LHCN-M2 (cell line): ENCODE measurements around the gene RGR. TPM values are rescaled to one million over a fixed set of nuclear protein-coding genes. Genes with fewer than 3 reads are reported as not detected.

ENCODE experiments used
- DNase-seq: peaks from one replicate; pipeline ENCODE4 v3.0.0-alpha.2; 2012; ENCODE audit warnings: low read depth
- total RNA-seq: library from RNA; depleted of rRNA; stranded (reverse); fragments of >200 nt; gene quantifications from 2 replicates; pipeline ENCODE4 v1.2.3, GENCODE V29; 2014

The RGR gene
- total RNA-seq, 1 experiment from 2014 or later, result not detected

DNA sequence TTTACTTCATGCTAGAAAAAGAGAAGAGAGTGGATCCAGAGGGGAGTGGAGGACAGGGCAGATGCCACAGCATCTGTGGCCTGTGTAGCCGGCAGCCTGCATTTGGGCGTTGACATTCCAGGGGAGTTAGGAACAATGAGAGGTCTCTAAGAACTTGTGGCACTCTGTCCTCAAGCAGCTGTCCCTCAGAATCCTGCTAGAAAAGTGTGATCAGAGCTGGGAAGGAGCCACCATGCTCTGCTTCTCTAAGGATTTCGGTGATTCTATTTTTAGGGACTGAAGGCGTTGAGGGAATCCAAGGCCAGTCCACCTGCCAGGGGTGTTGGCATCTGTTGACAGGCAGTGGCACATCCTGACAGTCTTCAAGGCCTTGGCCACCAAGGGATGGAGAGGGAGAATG lies 27.1 kb upstream of the RGR start:
- DNase-seq, result no peak

DNA sequence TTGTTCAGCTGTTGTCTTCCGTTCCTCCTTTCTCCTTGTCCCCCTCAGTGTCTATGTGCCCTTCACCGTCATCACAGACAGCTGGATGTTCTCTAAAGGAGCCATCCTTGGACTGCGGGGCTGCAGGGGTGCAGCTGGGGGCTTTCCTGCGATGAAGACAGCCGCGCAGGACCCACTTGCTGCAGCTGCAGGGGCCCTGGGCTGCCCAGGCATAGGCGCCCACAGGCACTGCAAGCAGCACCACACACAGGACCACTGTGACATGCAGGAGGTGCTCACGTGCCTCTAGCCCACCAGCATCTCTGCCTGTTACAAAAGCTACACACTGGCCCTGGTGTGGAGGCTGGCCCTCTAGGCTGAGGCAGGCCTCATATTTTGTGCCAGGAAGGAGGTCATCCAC lies 22.9 kb upstream of the RGR start:
- no peak for DNase-seq

DNA sequence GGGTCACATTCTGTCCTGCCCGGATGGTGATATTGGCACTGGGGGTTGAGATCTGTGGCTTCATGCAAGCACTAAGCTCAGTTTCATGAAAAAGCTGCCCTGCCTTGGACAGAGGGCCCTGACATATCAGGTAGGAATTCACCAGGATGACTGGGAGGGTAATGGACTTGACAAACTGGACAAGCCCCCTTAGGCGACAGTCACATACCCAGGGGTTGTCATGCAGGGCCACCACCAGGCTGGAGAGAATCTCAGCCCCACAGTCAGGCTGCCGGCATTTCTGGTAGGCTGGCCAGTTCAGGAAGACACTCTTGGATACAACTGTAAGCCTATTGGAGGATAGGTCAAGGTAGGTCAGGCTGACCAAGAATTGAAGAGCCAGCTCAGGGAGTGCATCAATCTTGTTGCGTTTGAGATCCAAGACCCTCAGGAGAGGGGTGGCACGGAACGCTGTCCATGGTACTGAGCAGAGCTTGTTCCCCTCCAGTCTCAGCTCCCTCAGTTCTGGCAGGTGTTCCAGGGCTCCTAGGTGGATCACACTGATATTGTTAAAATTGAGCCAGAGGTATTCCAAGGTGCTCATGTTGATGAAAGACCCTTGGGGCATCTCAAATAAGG lies 20.3 kb upstream of the RGR start:
- no peak for DNase-seq

DNA sequence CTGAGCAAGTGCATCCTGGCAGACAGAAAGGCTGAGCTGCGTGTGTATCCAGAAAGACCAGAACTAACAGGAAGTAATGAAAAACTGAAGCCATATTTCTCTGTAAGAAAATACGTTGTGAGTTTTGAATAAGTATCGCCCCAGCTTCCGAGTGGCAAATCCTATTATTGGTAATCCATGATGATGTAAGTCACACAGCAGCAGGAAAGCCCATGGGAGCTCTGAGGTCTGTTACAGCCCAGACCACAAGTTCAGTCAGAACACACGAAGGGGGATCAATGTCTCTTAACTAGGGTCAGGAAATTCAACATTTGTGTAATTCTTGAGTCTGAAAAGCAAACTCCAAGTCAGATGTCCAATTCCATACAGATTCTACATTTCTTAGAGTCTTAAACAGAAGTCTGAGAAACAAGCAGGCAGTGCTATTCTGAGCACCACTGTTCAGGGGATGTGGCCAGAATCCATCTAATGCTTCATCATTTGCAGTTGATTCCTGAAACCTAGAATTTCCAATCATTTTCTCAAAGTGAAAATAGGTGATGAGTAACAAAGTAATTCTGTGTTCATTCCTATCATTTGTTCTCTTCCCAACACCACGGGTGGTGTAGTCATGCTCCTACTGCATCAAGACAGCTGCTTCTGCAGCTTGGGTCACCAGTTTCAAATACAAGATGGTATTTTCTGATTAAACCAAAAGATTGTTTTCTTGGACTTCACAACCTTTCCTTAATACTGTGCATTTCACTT lies 19.3 kb upstream of the RGR start, which contains the start of gene LRIT2:
LRIT2 (minus strand) TSS at position 118 of the 747 bp plus-strand sequence; CDS start at position 94, 24 bp downstream.
- no peak for DNase-seq

DNA sequence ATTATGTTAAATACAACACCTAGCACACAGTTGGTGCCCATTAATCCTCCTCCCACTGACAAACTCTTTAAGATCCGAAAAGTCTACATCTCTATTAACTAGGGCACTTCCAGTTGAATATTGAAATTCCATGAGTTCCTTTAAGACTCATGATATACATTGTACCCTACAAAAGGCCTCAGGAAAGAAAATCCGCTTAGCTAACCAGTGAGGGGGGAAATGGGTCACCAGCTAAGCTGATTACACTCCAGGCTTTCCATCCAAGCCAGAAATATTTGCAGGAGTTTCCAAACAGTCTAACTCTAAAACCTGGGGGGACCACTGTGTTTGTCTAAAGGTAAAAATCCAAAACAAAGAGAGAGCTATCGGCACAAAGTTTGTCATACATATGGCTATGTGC lies 18.2 kb upstream of the RGR start:
- no peak for DNase-seq

DNA sequence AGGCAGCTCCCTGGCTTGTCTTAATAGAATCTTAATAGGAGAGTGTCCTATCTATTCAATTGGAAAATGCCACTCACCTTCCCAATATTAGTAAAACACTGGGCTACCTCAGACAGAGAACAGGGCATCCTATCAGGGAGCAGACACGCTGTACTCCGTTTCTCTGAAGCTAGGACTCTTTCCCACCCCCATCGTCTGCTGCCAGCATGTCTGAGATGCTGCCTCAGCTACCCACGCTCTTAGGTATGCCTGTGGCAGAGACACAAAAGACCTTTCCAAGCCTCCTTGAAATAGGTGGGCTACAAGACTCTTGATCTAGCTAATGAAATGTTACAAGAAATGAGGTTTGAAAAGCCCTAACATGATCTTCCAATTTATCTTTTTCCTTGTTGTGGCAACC lies 17.0 kb upstream of the RGR start:
- no peak for DNase-seq

DNA sequence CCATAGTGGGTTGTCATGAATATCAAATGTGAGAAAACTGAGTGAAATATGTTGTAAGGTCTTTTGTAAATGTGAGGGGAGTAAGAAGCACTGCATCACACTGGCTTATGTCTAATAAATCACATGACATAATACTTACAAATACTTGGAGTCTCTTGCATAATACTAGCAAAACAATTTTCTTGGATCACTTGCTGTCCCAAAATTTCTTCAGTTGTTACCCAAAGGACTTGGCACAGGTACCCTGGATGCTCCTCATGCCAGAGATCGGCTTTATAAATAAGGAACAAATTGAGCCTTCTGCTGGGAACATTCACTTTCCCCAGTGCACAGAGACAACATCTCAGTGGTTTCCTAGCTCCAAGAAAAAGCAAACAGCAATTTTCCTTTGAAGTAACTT lies 14.5 kb upstream of the RGR start:
- DNase-seq, result no peak

DNA sequence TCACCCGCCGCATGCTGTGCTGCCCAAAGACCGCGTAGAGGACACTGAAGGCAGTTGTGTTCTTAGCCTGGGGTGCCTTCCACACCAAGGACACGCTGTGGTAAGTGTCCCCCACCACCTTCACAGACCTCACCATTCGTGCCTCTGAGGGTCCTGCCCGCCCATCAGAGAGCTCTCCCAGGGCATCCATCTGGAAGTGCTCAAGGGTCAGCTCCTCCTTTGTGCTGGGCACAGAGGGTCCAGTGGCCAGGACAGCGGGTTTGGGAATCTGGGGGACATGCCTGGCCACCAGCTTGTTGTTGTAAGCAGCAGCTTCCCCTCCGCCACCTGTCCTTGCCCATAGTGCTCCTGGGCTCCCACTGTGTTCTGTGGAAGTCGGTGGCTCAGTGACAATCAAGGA lies 12.5 kb upstream of the RGR start:
- DNase-seq, result no peak

DNA sequence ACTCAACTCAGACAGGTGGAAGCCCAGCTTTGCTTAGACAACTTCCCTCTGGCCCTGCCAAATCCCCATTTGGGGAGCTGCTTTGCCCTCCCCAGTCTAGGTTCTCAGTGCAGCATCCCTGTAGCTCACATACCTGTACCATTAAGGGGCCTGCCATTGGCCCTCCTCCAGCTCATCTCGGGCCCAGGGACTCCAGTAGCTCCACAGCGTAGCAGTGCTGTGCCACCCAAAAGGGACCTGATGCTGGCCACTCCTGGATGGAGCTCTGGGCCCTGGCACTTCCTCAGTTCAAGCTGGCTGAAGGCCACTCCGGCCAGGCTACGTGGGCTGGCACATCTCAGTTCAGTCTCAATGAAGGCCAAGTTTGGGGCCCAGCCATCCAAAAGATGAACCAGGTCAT lies 10.9 kb upstream of the RGR start:
- DNase-seq, result no peak

DNA sequence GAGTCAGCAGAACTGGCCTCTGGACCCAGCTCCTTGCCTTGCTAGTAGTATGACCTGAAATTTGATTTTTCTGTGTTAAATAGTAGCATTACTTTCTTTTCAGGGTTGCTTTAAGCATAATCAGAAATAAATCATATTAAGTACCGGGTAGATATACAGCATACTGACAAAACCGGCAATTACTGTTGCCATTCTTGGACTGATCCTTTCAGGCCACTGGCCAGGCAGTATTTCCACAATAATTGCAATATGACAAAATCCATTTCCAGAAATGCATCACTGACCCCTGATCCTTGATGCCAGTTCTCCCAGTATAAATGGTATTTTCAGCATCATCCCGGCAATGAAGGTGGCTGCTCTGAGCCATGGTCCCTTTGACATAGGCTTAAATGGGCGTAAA lies 10.4 kb upstream of the RGR start:
- DNase-seq, result no peak

DNA sequence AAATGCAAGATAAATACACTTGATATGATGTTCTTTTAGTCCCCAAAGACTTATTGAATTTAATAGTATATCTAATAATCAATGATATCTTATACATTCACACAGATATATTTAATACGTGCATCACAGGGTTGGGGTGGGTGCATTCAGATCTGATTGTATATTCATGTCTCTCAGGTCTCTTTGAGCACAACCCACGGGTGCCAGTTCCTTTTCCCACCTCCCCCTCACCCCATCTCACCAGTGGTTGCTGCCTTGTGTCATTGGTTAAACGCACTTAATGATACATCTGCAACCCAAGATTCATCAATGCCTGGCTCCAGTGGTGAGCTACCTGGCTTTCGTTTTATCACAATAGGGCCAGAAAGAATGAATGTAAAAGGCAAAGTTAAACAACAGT lies 9.8 kb upstream of the RGR start:
- DNase-seq, result no peak

DNA sequence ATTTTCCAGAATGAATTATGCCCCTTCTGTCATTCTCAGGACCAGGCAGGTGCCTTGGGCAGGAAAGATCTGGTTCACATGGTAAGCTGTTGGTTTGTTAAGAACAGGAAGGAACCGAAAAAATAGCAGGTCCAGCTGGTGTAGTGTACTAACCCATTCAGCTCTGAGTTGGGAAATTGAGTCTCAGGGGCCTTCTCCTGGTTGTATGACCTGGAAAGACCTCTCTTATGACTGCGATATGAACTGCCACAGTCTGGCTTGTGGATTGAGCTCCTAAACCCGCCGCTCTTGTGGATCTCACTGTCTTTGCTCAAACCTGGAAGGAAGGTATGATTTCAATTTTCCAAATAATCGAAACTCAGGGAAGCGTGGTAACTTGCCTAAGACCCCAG lies 8.1 kb upstream of the RGR start:
- DNase-seq, result no peak

DNA sequence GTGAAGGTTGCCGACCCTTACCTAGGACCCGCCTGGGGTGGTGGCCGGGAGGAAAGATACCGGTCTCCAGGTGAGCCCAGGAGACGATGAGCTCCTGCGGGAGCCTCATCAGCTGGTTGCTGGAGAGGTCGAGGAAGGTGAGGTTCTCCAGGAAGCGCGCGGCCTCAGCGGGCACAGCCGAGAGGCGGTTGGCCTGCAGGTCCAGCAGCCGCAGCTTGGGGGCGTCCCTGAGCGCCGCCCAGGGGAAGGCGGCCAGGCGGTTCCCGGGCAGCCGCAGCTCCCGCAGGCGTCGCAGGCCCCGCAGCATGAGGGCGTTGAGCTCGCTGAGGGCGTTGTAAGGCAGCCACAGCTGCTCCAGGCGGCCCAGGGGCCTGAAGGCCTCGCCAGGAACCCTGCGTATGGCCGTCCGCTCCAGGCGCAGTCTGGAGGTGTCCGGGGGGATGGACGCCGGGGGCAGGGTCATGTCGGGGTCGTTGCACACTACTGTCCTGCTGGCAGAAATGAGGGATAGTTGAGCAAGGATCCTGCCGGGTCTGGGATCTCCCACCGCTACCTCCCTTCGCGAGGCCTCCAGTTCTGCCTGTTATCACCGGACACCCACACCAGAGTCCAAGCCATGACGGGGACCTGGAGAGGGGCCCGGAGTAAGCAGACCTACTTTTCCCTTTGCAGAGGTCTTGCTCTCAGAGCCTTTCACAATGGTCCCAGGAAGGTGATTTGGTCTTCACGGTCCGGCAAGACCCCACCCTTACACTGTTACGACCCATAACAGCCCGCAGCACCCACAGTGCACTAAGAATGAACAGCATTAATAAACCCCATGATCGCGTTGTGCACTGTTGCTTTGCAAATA lies 7.4 kb upstream of the RGR start:
- no peak for DNase-seq

DNA sequence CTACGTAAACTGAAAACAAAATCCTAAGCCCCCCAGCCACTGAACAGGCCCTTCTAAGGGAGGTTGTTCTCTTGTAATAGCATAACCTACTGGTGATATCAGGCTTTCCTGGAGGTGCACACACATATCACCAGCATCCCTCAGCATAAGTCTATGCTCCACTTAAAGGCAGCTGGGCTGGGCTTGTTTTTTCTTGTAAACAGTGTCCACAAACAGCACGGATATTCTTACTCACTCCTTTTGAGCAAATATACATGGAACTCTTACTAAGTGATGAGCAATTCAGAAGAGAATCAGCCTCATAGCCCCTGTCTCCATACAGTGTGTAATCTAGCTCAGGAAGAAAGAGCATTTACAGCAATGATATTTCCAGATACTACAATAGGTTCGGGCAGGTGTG lies 5.9 kb upstream of the RGR start:
- no peak for DNase-seq

DNA sequence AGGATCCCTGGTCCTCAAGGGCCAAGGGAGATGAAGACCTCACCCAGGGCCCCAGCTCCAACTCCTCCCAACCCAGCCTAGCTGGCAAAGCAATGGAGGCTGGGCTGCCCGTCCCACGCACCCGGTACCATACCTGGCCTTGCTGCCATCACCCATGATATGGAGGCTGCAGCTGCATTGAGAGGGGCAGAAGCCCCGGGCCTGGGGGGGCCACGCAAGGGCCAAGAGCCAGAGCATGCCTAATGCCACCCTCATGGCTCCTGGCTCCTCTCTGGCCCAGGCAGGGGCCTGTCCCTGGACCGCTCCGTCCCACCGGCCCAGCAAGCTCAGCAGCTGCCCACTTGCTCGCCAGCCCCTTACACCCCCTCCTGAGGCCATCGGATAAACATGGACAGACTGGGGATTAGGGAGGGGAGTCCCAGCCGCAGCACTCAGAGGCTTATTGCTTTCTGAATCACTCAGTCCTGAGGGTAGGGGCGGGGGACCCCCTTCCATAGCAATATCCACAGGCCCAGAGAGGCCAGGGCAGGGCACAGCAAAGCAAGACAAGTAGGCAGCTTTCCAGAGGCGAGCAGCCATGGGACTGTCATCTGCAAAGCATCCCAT lies 3.6 kb upstream of the RGR start, which contains the start of gene LRIT1:
LRIT1 (minus strand) TSS at position 362 of the 606 bp plus-strand sequence; CDS start at position 255, 107 bp downstream.
- no peak for DNase-seq

DNA sequence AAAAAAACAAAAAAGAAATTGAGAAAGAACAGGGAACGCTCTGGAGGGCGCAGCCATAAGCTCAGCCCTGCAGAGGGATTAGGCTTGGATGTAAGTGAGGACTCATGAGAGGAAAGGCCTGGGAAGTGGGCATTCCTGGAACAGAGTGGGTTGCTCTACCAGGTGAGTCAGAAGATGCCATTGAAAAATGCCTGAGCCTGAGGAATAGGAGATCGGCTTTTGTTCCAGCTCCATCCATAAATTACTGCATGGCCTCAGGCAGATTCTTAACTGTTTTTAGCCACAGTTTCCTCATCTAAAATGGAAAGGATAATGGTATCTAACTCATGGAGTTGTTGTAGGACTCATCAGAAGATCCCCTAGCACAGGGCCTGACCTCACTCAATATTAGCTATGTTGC lies 1.1 kb upstream of the RGR start:
- no peak for DNase-seq

DNA sequence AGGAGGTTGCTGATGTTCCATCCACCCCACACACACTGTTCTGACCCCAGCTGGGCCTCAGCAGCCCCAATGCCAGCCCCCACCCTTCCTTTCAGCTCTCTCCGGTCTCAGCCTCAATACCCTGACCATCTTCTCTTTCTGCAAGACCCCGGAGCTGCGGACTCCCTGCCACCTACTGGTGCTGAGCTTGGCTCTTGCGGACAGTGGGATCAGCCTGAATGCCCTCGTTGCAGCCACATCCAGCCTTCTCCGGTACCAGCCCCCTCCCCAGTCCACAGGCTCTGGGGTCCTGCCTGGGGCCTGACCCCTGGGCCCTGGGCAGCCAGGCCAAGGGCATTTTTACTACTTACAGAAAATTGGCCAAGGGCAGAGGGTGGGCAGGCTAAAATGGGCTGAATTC lies 2.6 kb downstream of the RGR start:
- DNase-seq, result no peak

DNA sequence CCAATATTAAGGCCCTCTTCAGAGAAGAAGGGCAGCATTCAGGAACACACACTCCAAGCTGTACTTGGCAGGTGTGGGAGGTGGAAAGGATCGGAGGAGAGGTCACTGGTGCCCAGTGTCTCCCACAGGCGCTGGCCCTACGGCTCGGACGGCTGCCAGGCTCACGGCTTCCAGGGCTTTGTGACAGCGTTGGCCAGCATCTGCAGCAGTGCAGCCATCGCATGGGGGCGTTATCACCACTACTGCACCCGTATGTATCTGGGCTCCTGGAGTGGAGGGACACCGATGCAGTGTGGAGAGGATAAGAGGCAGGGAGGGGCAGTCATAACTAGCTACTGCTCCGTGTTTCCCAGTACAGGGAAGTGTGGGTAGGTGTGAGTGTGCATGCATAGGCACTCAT lies 3.9 kb downstream of the RGR start:
- DNase-seq, result no peak

DNA sequence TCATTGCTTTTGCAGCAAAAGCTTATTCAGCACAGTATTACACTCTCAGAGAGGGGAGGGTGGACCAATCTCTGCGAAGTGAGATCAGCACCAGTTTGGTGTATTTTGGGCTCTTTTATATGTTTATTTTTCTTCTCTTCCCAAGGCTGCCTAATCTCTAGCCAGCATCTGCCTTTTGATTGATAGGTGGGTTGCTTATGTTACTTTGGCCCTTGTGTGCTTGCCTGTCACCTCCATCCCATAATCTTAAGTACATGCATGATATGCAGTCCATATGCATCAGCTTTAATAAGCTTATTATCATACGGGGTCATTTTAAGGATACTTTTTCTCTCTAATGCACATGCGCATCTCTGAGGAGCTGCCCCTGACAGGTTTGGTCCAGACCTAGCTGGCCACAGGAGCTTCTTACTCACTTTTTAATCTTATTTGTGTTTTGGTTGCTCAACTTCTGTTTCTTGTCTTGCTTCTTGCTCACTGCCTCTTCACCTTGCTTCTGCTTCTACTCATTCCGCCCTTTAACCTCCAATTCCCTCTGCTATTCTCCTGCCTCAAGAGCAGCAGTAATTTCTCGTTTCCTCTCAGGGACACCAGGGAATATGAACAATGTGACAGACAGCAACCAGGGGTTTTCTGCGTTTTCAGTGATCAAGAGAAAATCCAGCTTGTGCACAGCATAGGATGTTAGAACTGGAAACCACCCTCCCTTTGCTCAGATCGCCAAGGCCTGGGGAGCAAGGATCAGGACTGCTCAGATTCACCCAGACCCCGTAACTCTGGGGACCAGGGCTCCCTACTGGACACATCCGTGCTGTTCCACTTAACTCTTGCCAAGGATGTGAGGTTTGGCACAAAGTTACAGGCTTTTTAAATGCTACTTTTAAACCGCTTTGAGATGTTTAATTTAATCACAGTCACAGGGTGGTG lies 10.0 kb downstream of the RGR start:
- DNase-seq, result no peak

DNA sequence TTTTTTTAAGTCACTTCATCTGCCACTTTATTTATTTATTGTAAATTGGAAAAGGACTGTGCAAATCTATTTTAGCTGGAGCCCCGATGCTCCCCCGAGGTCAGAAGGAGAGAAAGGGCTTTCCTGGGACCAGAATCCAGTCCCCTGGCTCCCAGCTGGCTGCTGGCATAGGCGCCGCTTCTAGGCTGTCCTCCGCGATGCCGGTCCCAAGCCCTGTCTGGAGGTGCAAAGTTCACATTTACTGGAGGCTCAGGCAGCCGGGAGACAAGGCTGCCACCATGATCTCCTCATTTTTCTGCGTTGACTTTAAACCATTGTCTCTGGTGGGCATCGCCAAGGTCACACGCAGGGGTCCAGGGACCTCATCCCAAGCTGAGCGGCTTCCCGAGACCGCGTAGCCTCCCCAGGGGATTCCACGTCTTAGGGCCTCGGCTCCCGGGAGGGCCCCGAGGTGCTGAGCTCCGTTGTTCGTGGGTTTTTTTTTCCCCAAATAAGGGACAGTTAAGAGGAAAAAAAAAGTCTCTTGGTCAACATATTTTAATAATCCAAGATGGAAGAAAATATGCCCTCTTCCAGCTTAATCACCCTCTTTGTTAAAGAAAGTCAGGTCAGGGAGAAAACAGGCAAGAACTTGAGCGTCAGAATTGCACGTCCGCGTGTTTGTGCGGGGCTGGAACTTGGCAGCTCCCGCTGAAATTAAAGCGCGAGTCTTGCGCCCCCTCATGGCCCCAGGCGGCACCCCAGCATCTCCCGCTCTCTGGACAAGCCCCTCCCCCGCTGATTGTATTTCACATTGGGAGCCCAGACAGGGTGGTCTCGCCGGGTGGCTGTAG lies 11.9 kb downstream of the RGR start:
- DNase-seq, result peak; percentile 58
